ENCODE data around the gene TGFBR1.

GRCh38 chr9:99133145-99133544 is 28.2 kb downstream of the TGFBR1 start:
- TF ChIP-seq CTCF (IDR thresholded peaks at IDR 0.05) (no peak), EP300 (IDR thresholded peaks at IDR 0.05; ENCODE audit: low read depth) (no peak), POLR2AphosphoS5 (IDR thresholded peaks at IDR 0.05) (no peak), POLR2A (IDR thresholded peaks at IDR 0.05) (no peak)
